OCI-LY3 (cell line): Measurements from ENCODE around the gene ELK3.

Experiments
- CTCF ChIP-seq: fragments of 200-600, 300-600 bp; sonication (generic); IDR thresholded peaks from 2 replicates; pipeline ENCODE4 v1.5.1; 2014; ENCODE audit warnings: antibody characterized with exemption, low read length, low read depth
- EZH2phosphoT487 ChIP-seq: fragments of 200-600 bp; shearing (Covaris generic); IDR thresholded peaks from 2 replicates; pipeline ENCODE4 v1.6.1; 2018; ENCODE audit warnings: antibody characterized with exemption, mixed run types, low read depth

GRCh38 chr12:96260644-96261043 lies 66.5 kb downstream of the ELK3 start:
- no peak for TF ChIP-seq CTCF
- TF ChIP-seq EZH2phosphoT487: no peak
